H1 (cell line): ENCODE measurements around the gene DUSP12. TPM values are rescaled to one million over a fixed set of nuclear protein-coding genes. Genes with fewer than 3 reads are reported as not detected.
A peak's percentile ranks its signal among the peaks of the same experiment; 100 is the strongest.

Experiments
- CTCF ChIA-PET: fragments of 300-600 bp; sonication (Branson Sonifier 250); formaldehyde crosslinking; loops from one replicate; lab custom pipeline; 2021; ENCODE audit not compliant: partially characterized antibody; lab: Charles Lee
- POLR2A ChIA-PET: fragments of 300-600 bp; sonication (Branson Sonifier 250); formaldehyde crosslinking; loops from one replicate; lab custom pipeline; 2021; ENCODE audit warnings: inconsistent platforms; ENCODE audit not compliant: partially characterized antibody; lab: Charles Lee
- DNase-seq, 2 experiments: peaks; one replicate each; pipeline versions ENCODE4 v3.0.0 to v3.0.0-alpha.2; 2010 to 2022; ENCODE audit warnings: low spot score in 2 of 2, low read depth in 1 of 2, mixed read lengths in 1 of 2
- FAIRE-seq: peaks from 2 replicates; lab custom pipeline; 2011; peaks lifted over from hg19 to GRCh38; lab: Jason Lieb, UNC
- H2AFZ ChIP-seq: 2 replicates; pipeline ENCODE4 v1.8.1; 2012; ENCODE audit warnings: low read length, inconsistent platforms
- H2AK5ac ChIP-seq: 2 replicates; pipeline ENCODE4 v1.6.1; 2013; ENCODE audit warnings: low read depth, low read length
- H2BK120ac ChIP-seq: replicated peaks from 2 replicates; pipeline ENCODE3; 2013; ENCODE audit warnings: low read depth, low read length, inconsistent platforms
- H2BK12ac ChIP-seq: 2 replicates; pipeline ENCODE4 v1.6.1; 2013; ENCODE audit warnings: low read depth, low read length
- H2BK15ac ChIP-seq: 2 replicates; pipeline ENCODE4 v1.6.1; 2013; ENCODE audit warnings: low read length
- H2BK20ac ChIP-seq: 2 replicates; pipeline ENCODE4 v1.6.1; 2013; ENCODE audit warnings: low read length
- H2BK5ac ChIP-seq: 2 replicates; pipeline ENCODE4 v1.6.1; 2013; ENCODE audit warnings: low read depth, low read length
- H3K14ac ChIP-seq: 2 replicates; pipeline ENCODE4 v1.6.1; 2013; ENCODE audit warnings: inconsistent platforms; ENCODE audit not compliant: insufficient read length
- H3K18ac ChIP-seq: 2 replicates; pipeline ENCODE4 v1.6.1; 2013; ENCODE audit warnings: low read length; ENCODE audit errors: extremely low read depth
- H3K23ac ChIP-seq: 2 replicates; pipeline ENCODE4 v1.6.1; 2013; ENCODE audit warnings: inconsistent platforms; ENCODE audit not compliant: insufficient read length
- H3K23me2 ChIP-seq: 2 replicates; pipeline ENCODE4 v1.6.1; 2013; ENCODE audit warnings: low read depth, low read length
- H3K27ac ChIP-seq: 2 replicates; pipeline ENCODE4 v1.6.1; 2011; ENCODE audit warnings: low read depth, low read length, inconsistent platforms
- H3K27me3 ChIP-seq, 4 experiments: replicated peaks in 1 of 4; 1 replicate in 1 of 4; 2 replicates in 3 of 4; pipeline versions ENCODE4 v1.6.1 to v1.8.1; 2011 to 2013; ENCODE audit warnings: low read length in 3 of 4, mild to moderate bottlenecking in 3 of 4, inconsistent platforms in 2 of 4, mixed read lengths in 2 of 4, moderate library complexity in 1 of 4; ENCODE audit not compliant: control insufficient read depth in 3 of 4, insufficient read depth in 3 of 4; ENCODE audit errors: extremely low read depth in 1 of 4
- H3K36me3 ChIP-seq, 4 experiments: 2 replicates each; pipeline versions ENCODE4 v1.6.1 to v1.8.1; 2011 to 2013; ENCODE audit warnings: mild to moderate bottlenecking in 4 of 4, low read length in 3 of 4, moderate library complexity in 2 of 4, control low read depth in 1 of 4, inconsistent platforms in 1 of 4; ENCODE audit not compliant: insufficient read depth in 4 of 4, control insufficient read depth in 2 of 4
- H3K4ac ChIP-seq: replicated peaks from 2 replicates; pipeline ENCODE3; 2013; ENCODE audit warnings: low read length, low read depth, mixed read lengths, inconsistent platforms; ENCODE audit not compliant: insufficient read length
- H3K4me1 ChIP-seq, 4 experiments: replicated peaks in 1 of 4; 1 replicate in 1 of 4; 2 replicates in 3 of 4; pipeline versions ENCODE4 v1.6.1 to v1.8.1; 2011 to 2013; ENCODE audit warnings: low read length in 3 of 4, inconsistent platforms in 2 of 4, mixed read lengths in 1 of 4; ENCODE audit not compliant: insufficient read depth in 4 of 4, control insufficient read depth in 3 of 4
- H3K4me2 ChIP-seq, 2 experiments: 2 replicates each; pipeline versions ENCODE4 v1.6.1 to v1.8.1; 2011 to 2013; ENCODE audit warnings: low read depth in 2 of 2, low read length in 2 of 2, control low read depth in 1 of 2, inconsistent platforms in 1 of 2, mild to moderate bottlenecking in 1 of 2; ENCODE audit not compliant: insufficient read depth in 1 of 2
- H3K4me3 ChIP-seq, 4 experiments: fragments of 200-600, 300-600 bp in 1 of 4; sonication (generic), shearing (Covaris generic), sonication (Bioruptor Twin) in 1 of 4; 2 replicates each; pipeline versions ENCODE4 v1.5.1 to v1.8.1; 2011 to 2016; ENCODE audit warnings: low read length in 4 of 4, low read depth in 3 of 4, control low read depth in 2 of 4, inconsistent platforms in 2 of 4, mild to moderate bottlenecking in 2 of 4, mixed read lengths in 1 of 4, moderate library complexity in 1 of 4; ENCODE audit not compliant: insufficient read depth in 2 of 4; ENCODE audit errors: extremely low read depth in 1 of 4
- H3K56ac ChIP-seq: replicated peaks from 2 replicates; pipeline ENCODE3; 2013; ENCODE audit warnings: low read depth, mild to moderate bottlenecking, mixed read lengths, low read length, inconsistent platforms; ENCODE audit not compliant: insufficient read length
- H3K79me1 ChIP-seq: 2 replicates; pipeline ENCODE4 v1.6.1; 2013; ENCODE audit warnings: low read depth, low read length, control low read depth
- H3K79me2 ChIP-seq, 2 experiments: 2 replicates each; pipeline versions ENCODE4 v1.6.1 to v1.8.1; 2012 to 2013; ENCODE audit warnings: low read length in 2 of 2, mild to moderate bottlenecking in 2 of 2, inconsistent platforms in 1 of 2; ENCODE audit not compliant: insufficient read depth in 2 of 2, control insufficient read depth in 1 of 2
- H3K9ac ChIP-seq, 4 experiments: replicated peaks in 1 of 4; 1 replicate in 1 of 4; 2 replicates in 3 of 4; pipeline versions ENCODE4 v1.6.1 to v1.8.1; 2011 to 2013; ENCODE audit warnings: low read depth in 3 of 4, low read length in 3 of 4, control low read depth in 2 of 4, mild to moderate bottlenecking in 2 of 4, moderate library complexity in 2 of 4, inconsistent platforms in 1 of 4; ENCODE audit errors: extremely low read depth in 1 of 4
- H3K9me3 ChIP-seq, 2 experiments: 2 replicates each; pipeline versions ENCODE4 v1.6.1 to v1.8.1; 2012 to 2013; ENCODE audit warnings: mild to moderate bottlenecking in 2 of 2, moderate library complexity in 2 of 2, control low read depth in 1 of 2, inconsistent platforms in 1 of 2, low read depth in 1 of 2, low read length in 1 of 2, mixed read lengths in 1 of 2; ENCODE audit not compliant: insufficient read depth in 2 of 2
- H4K20me1 ChIP-seq, 2 experiments: replicated peaks in 1 of 2; 2 replicates each; pipeline versions ENCODE3 to v1.8.1; 2011 to 2013; ENCODE audit warnings: inconsistent platforms in 2 of 2, low read length in 2 of 2, mild to moderate bottlenecking in 1 of 2; ENCODE audit not compliant: insufficient read depth in 2 of 2, control insufficient read depth in 1 of 2
- H4K5ac ChIP-seq: 2 replicates; pipeline ENCODE4 v1.6.1; 2013; ENCODE audit warnings: low read length, low read depth, mixed read lengths, inconsistent platforms; ENCODE audit not compliant: insufficient read length
- H4K8ac ChIP-seq: 2 replicates; pipeline ENCODE4 v1.8.0; 2013; ENCODE audit warnings: mild to moderate bottlenecking, moderate library complexity, low read length, inconsistent platforms; ENCODE audit not compliant: insufficient read depth; ENCODE audit errors: extremely low read depth
- H4K91ac ChIP-seq: replicated peaks from 2 replicates; pipeline ENCODE3; 2013; ENCODE audit warnings: low read length, mixed read lengths, inconsistent platforms; ENCODE audit not compliant: insufficient read length
- CHD2 ChIP-seq: IDR thresholded peaks from 2 replicates; pipeline ENCODE4 v1.6.1; 2012; ENCODE audit warnings: low read length, improper control_type of control experiment
- CTBP2 ChIP-seq: IDR thresholded peaks from 2 replicates; pipeline ENCODE4 v1.7.0; 2011; ENCODE audit warnings: borderline replicate concordance, mild to moderate bottlenecking, moderate library complexity, mixed read lengths, low read length; ENCODE audit not compliant: insufficient read depth, insufficient read length
- RAD21 ChIP-seq, 2 experiments: IDR thresholded peaks in 1 of 2; conservative IDR thresholded peaks in 1 of 2; 2 replicates each; pipeline ENCODE4 v1.6.1; 2011; ENCODE audit warnings: low read depth in 2 of 2, low read length in 2 of 2, improper control_type of control experiment in 1 of 2, inconsistent platforms in 1 of 2, mild to moderate bottlenecking in 1 of 2, moderate library complexity in 1 of 2
- WGBS, 2 experiments: shearing (Covaris generic) in 1 of 2; methylation state at CpG; one replicate each; pipeline versions ENCODE4 v1.1.6 to v1.1.7; 2013 to 2015; ENCODE audit warnings: low lambda C conversion rate in 2 of 2, mixed read lengths in 2 of 2, inconsistent platforms in 1 of 2, low coverage in 1 of 2, missing lambda C conversion rate in 1 of 2; ENCODE audit not compliant: insufficient replicate concordance in 2 of 2, insufficient coverage in 1 of 2, insufficient read length in 1 of 2; ENCODE audit errors: extremely low coverage in 1 of 2, missing lambda C conversion rate in 1 of 2; 5-methylcytosine and 5-hydroxymethylcytosine counted together
- polyA plus RNA-seq, 7 experiments: library from polyadenylated mRNA; depleted of rRNA in 3 of 7; stranded (reverse) in 5 of 7; unstranded in 2 of 7; fragments of >200 nt in 5 of 7; fragments of 200-250 nt in 2 of 7; gene quantifications; 1 replicate in 5 of 7; 2 replicates in 1 of 7; 4 replicates in 1 of 7; pipeline versions ENCODE4 v1.2.1 to v1.2.3, GENCODE V29; 2011 to 2013; ENCODE audit warnings: missing spikeins in 2 of 7, mixed read lengths in 2 of 7
- total RNA-seq: library from RNA; stranded (reverse); fragmentation: NEBNext Ultra II Directional; extraction: Animal tissue kit (Norgen Biotek cat#: 25700); gene quantifications from 2 replicates; pipeline ENCODE4 v1.2.1, GENCODE V29; 2021
- TF ChIP-seq, protein P1 (sequence below), 3 experiments: IDR thresholded peaks; 1 replicate in 2 of 3; 2 replicates in 1 of 3; pipeline versions ENCODE4 v1.5.1 to v1.6.1; 2011; ENCODE audit warnings: low read length in 3 of 3, mild to moderate bottlenecking in 3 of 3, inconsistent platforms in 2 of 3, low read depth in 1 of 3, moderate library complexity in 1 of 3; ENCODE audit not compliant: insufficient read depth in 1 of 3; ENCODE audit errors: control extremely low read depth in 1 of 3

The DUSP12 gene
- total and polyA plus RNA-seq, 2 of the 8 experiments (the other 6 are each of a cell fraction or from before 2014, with no cell fraction given) = 27.6 to 33.9 TPM

DNA sequence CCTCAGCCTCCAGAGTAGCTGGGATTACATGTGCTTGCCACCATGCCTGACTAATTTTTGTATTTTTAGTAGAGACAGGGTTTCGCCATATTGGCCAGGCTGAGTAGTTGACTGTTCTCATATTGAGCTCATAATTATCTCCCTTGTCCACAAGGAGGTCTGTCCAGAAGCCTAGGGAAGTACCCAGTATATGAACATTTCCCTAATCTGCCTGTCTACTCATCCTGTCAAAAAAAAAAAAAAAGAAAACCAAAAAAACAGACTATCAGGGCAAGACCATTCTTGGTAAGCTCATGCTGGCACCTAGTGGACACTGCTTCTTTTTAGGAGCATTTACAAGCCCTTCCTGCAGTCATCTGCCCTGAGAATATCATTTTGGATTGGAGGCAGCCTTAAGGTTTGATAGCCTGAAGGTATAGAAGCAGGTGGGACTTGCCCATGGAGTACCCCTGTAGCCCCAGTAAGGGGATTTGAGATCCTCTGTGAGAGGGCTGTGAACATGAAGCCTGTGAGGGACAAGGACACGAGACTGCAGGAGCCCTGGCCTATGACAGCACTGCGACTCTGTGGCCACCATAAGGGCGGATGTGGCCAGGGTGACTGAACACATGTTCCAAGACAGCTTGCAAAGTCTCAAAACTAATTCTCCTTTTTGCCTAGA lies 10.8 kb upstream of the DUSP12 start:
- H2AFZ ChIP-seq = 0 out of 2 replicates have a peak overlapping the region, but pooled peaks have one; percentile 11
- H4K91ac ChIP-seq = no peak overlapping the region
- peaks cover 1 to 14% (median 4%) of the 10 kb centered on the region in 4 experiments; a peak in 4 of 7 replicates for H3K4me1 ChIP-seq
- no peaks in the 10 kb centered on the region for H3K9me3 ChIP-seq
- no peak overlapping the region for H3K14ac ChIP-seq
- H3K27me3 ChIP-seq = no peaks in the 10 kb centered on the region
- H3K23ac ChIP-seq = no peak overlapping the region
- no peak overlapping the region for H3K4me2 ChIP-seq
- no peak overlapping the region for H4K5ac ChIP-seq
- H3K79me2 ChIP-seq = no peaks in the 10 kb centered on the region
- H2BK12ac ChIP-seq = no peak overlapping the region; the same call in 1 of the 2 replicates
- H3K4ac ChIP-seq = no peak overlapping the region
- H3K56ac ChIP-seq = no peak overlapping the region
- FAIRE-seq (no peak), DNase-seq (no peak)
- no peaks in the 10 kb centered on the region for H3K23me2 ChIP-seq
- H3K36me3 ChIP-seq = no peaks in the 10 kb centered on the region
- no peak overlapping the region for H4K8ac ChIP-seq
- no peak overlapping the region for H2BK120ac ChIP-seq
- H2BK5ac ChIP-seq = no peak overlapping the region
- TF ChIP-seq, protein P1, sequence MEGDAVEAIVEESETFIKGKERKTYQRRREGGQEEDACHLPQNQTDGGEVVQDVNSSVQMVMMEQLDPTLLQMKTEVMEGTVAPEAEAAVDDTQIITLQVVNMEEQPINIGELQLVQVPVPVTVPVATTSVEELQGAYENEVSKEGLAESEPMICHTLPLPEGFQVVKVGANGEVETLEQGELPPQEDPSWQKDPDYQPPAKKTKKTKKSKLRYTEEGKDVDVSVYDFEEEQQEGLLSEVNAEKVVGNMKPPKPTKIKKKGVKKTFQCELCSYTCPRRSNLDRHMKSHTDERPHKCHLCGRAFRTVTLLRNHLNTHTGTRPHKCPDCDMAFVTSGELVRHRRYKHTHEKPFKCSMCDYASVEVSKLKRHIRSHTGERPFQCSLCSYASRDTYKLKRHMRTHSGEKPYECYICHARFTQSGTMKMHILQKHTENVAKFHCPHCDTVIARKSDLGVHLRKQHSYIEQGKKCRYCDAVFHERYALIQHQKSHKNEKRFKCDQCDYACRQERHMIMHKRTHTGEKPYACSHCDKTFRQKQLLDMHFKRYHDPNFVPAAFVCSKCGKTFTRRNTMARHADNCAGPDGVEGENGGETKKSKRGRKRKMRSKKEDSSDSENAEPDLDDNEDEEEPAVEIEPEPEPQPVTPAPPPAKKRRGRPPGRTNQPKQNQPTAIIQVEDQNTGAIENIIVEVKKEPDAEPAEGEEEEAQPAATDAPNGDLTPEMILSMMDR (IDR thresholded peaks at IDR 0.05; ENCODE audit: control extremely low read depth in 1 of 3, insufficient read depth in 1 of 3, low read depth in 1 of 3, low read length in 3 of 3) = peak in 2 of 3 experiments; percentile 61 to 72; a peak in 3 of 4 replicates
- TF ChIP-seq CTBP2 (no peak), CHD2 (no peak), RAD21 (IDR thresholded peaks at IDR 0.05 in 1 of 2, conservative IDR thresholded peaks at IDR 0.05 in 1 of 2; ENCODE audit: low read depth in 2 of 2, low read length in 2 of 2) (peak; percentile 89 to 92)
- POLR2A ChIA-PET = interaction anchor here (0.6 to 4.8 kb wide), 4 partner anchors 11 to 46 kb away, joined by 3 to 27 read pairs (median 16); partner anchors contain the start of gene DUSP12
- H3K4me3 ChIP-seq = no peak overlapping the region
- H4K20me1 ChIP-seq = no peaks in the 10 kb centered on the region
- H3K27ac ChIP-seq = no peak overlapping the region
- peak overlapping the region; percentile 12; the same call in 1 of the 2 replicates for H2BK15ac ChIP-seq
- WGBS, 2 experiments = 92% methylated on average over 4 of the region's 4 CpGs; no CpG with 5 or more reads in 1 of the 2 experiments
- H3K18ac ChIP-seq = no peak overlapping the region
- H3K79me1 ChIP-seq = no peaks in the 10 kb centered on the region
- CTCF ChIA-PET = interaction anchor here (0.7 to 10.3 kb wide), 26 partner anchors 10 to 1466 kb away, joined by 3 to 69 read pairs (median 4); partner anchors contain the start of gene DUSP12
- no peak overlapping the region for H3K9ac ChIP-seq
- no peak overlapping the region for H2AK5ac ChIP-seq
- H2BK20ac ChIP-seq = no peak overlapping the region
